HCT116 (cell line): ENCODE measurements around the gene DENND1A. TPM values are rescaled to one million over a fixed set of nuclear protein-coding genes. Genes with fewer than 3 reads are reported as not detected.

Experiments used
- ATAC-seq: fragments of 200-7000 bp; cut with Tn5 transposase; 2 replicates; pipeline ENCODE4 v1.9.1; 2020; ENCODE audit warnings: mild to moderate bottlenecking, moderate library complexity
- BruUV-seq: library from RNA; stranded (reverse); fragments of 400-500 nt; replicated peaks from 2 replicates; lab custom pipeline; 2021; lab: Mats Ljungman, UMichigan
- CTCF ChIA-PET: fragments of 300-600 bp; sonication (Branson Sonifier 250); formaldehyde crosslinking; loops from one replicate; lab custom pipeline; 2021; ENCODE audit warnings: antibody characterized with exemption; lab: Charles Lee
- POLR2A ChIA-PET: fragments of 300-600, 350-600 bp; sonication (Branson Sonifier 250); formaldehyde crosslinking; loops from one replicate; lab custom pipeline; 2021; ENCODE audit warnings: antibody characterized with exemption; lab: Charles Lee
- RAD21 ChIA-PET, 2 experiments: fragments of 300-600 bp; sonication (Branson Sonifier 250); formaldehyde crosslinking; loops; one replicate each; lab custom pipeline; 2023; ENCODE audit warnings: low total read pairs in 2 of 2; ENCODE audit not compliant: uncharacterized antibody in 2 of 2, unreplicated experiment in 2 of 2, low non-redundant PET in 1 of 2; lab: Charles Lee
- DNase-seq: peaks from one replicate; pipeline ENCODE4 v3.0.0-alpha.2; 2010; ENCODE audit warnings: low read depth, low spot score
- H2AFZ ChIP-seq: fragments of 200-600 bp; shearing (Covaris generic), sonication (generic); 2 replicates; pipeline ENCODE4 v1.6.1; 2017; ENCODE audit warnings: low read depth, mixed run types, mixed read lengths, antibody characterized with exemption, low read length; ENCODE audit not compliant: poor library complexity, severe bottlenecking
- H3K27ac ChIP-seq: 2 replicates; pipeline ENCODE4 v1.5.1; 2012; ENCODE audit warnings: low read depth, low read length
- H3K27me3 ChIP-seq: fragments of 200-600 bp; sonication (generic); 2 replicates; pipeline ENCODE4 v1.6.1; 2016; ENCODE audit warnings: mixed run types, low read length, mixed read lengths; ENCODE audit not compliant: insufficient read depth
- H3K36me3 ChIP-seq, 2 experiments: fragments of 200-500 bp in 1 of 2; fragments of 200-600 bp in 1 of 2; sonication (Bioruptor generic) in 1 of 2; sonication (generic) in 1 of 2; 2 replicates each; pipeline versions ENCODE4 v1.5.1 to v1.6.1; 2014 to 2016; ENCODE audit warnings: low read length in 2 of 2, inconsistent platforms in 1 of 2, mixed read lengths in 1 of 2, mixed run types in 1 of 2; ENCODE audit not compliant: insufficient read depth in 2 of 2, control insufficient read depth in 1 of 2
- H3K4me1 ChIP-seq, 2 experiments: fragments of 200-600 bp in 1 of 2; sonication (generic) in 1 of 2; 2 replicates each; pipeline versions ENCODE4 v1.5.1 to v1.6.1; 2012 to 2017; ENCODE audit warnings: low read length in 2 of 2, inconsistent platforms in 1 of 2, mild to moderate bottlenecking in 1 of 2, mixed read lengths in 1 of 2, mixed run types in 1 of 2, moderate library complexity in 1 of 2; ENCODE audit not compliant: insufficient read depth in 2 of 2, control insufficient read depth in 1 of 2
- H3K4me2 ChIP-seq: fragments of 200-600 bp; sonication (generic); 2 replicates; pipeline ENCODE4 v1.6.1; 2017; ENCODE audit warnings: mixed run types, low read length, mixed read lengths
- H3K4me3 ChIP-seq, 2 experiments: fragments of 200-600 bp in 1 of 2; sonication (generic) in 1 of 2; replicated peaks in 1 of 2; 2 replicates each; pipeline ENCODE4 v1.5.1; 2011 to 2016; ENCODE audit warnings: low read length in 2 of 2, control low read depth in 1 of 2, low read depth in 1 of 2, mild to moderate bottlenecking in 1 of 2, mixed read lengths in 1 of 2, mixed run types in 1 of 2
- H3K79me2 ChIP-seq: fragments of 200-600 bp; sonication (generic); 2 replicates; pipeline ENCODE4 v1.6.1; 2017; ENCODE audit warnings: mild to moderate bottlenecking, mixed run types, low read length, moderate library complexity, mixed read lengths; ENCODE audit not compliant: insufficient read depth
- H3K9ac ChIP-seq: fragments of 200-600 bp; sonication (generic); 2 replicates; pipeline ENCODE4 v1.6.1; 2016; ENCODE audit warnings: low read length, mixed read lengths
- H3K9me2 ChIP-seq: fragments of 200-600 bp; sonication (generic), shearing (Covaris generic); 2 replicates; pipeline ENCODE4 v1.6.1; 2017; ENCODE audit warnings: mixed run types, mild to moderate bottlenecking, moderate library complexity; ENCODE audit not compliant: insufficient read depth
- H3K9me3 ChIP-seq, 2 experiments: fragments of 200-500 bp in 1 of 2; fragments of 200-600 bp in 1 of 2; sonication (Bioruptor generic) in 1 of 2; sonication (generic) in 1 of 2; 2 replicates each; pipeline ENCODE4 v1.6.1; 2014 to 2017; ENCODE audit warnings: low read length in 2 of 2, mixed read lengths in 2 of 2, inconsistent platforms in 1 of 2, low read depth in 1 of 2, mild to moderate bottlenecking in 1 of 2, mixed run types in 1 of 2, moderate library complexity in 1 of 2; ENCODE audit not compliant: control insufficient read depth in 1 of 2, insufficient read depth in 1 of 2
- H4K20me1 ChIP-seq: fragments of 200-600 bp; sonication (generic), shearing (Covaris generic); 2 replicates; pipeline ENCODE4 v1.6.1; 2017; ENCODE audit warnings: mixed run types, mild to moderate bottlenecking, moderate library complexity; ENCODE audit not compliant: insufficient read depth
- CBX3 ChIP-seq: IDR thresholded peaks from 2 replicates; pipeline ENCODE4 v1.6.1; 2012; ENCODE audit warnings: low read depth
- CEBPB ChIP-seq: IDR thresholded peaks from 2 replicates; pipeline ENCODE4 v1.6.1; 2012; ENCODE audit warnings: low read depth
- EZH2phosphoT487 ChIP-seq: fragments of 200-600 bp; IDR thresholded peaks from 2 replicates; pipeline ENCODE4 v1.6.1; 2018; ENCODE audit warnings: antibody characterized with exemption, borderline replicate concordance
- JUND ChIP-seq: IDR thresholded peaks from 2 replicates; pipeline ENCODE4 v1.6.1; 2012
- RAD21 ChIP-seq: IDR thresholded peaks from 2 replicates; pipeline ENCODE4 v1.6.1; 2012; ENCODE audit warnings: low read depth, mild to moderate bottlenecking
- SIN3A ChIP-seq: IDR thresholded peaks from 2 replicates; pipeline ENCODE4 v1.6.1; 2012; ENCODE audit warnings: low read depth
- ZFX ChIP-seq: fragments of 450-650 bp; IDR thresholded peaks from 2 replicates; pipeline ENCODE4 v1.6.1; 2017
- ZNF274 ChIP-seq: fragments of 200-500 bp; sonication (Bioruptor generic); IDR thresholded peaks from 2 replicates; pipeline ENCODE4 v1.6.1; 2014; ENCODE audit warnings: mild to moderate bottlenecking, low read depth, low read length, inconsistent platforms
- intact Hi-C: fragments of 100-400 bp; cut with micrococcal nuclease; formaldehyde crosslinking; loops from 2 replicates; pipeline ENCODE4 v1.10.0; 2022
- total RNA-seq: library from RNA; stranded (reverse); gene quantifications from one replicate; pipeline ENCODE4 v1.2.1, GENCODE V29; 2021; ENCODE audit not compliant: unreplicated experiment
- TF ChIP-seq, protein P1 (sequence below): IDR thresholded peaks from 2 replicates; pipeline ENCODE4 v1.6.1; 2011; ENCODE audit warnings: mild to moderate bottlenecking, low read length, moderate library complexity; ENCODE audit not compliant: insufficient replicate concordance; ENCODE audit errors: extremely low read depth
- TF ChIP-seq, protein P2 (sequence below): IDR thresholded peaks from 2 replicates; pipeline ENCODE4 v1.6.1; 2012
- TF ChIP-seq, protein P3 (sequence below), 3 experiments: fragments of 200-600 bp in 1 of 3; sonication (generic) in 1 of 3; IDR thresholded peaks in 2 of 3; conservative IDR thresholded peaks in 1 of 3; 2 replicates each; pipeline ENCODE4 v1.5.1; 2012 to 2017; ENCODE audit warnings: low read depth in 2 of 3, low read length in 2 of 3, antibody characterized with exemption in 1 of 3, borderline replicate concordance in 1 of 3, control low read depth in 1 of 3, mild to moderate bottlenecking in 1 of 3, mixed read lengths in 1 of 3, mixed run types in 1 of 3, moderate library complexity in 1 of 3; ENCODE audit not compliant: insufficient read depth in 1 of 3

The DENND1A gene
- total RNA-seq, 1 experiment from 2014 or later = 33.0 TPM

DNA sequence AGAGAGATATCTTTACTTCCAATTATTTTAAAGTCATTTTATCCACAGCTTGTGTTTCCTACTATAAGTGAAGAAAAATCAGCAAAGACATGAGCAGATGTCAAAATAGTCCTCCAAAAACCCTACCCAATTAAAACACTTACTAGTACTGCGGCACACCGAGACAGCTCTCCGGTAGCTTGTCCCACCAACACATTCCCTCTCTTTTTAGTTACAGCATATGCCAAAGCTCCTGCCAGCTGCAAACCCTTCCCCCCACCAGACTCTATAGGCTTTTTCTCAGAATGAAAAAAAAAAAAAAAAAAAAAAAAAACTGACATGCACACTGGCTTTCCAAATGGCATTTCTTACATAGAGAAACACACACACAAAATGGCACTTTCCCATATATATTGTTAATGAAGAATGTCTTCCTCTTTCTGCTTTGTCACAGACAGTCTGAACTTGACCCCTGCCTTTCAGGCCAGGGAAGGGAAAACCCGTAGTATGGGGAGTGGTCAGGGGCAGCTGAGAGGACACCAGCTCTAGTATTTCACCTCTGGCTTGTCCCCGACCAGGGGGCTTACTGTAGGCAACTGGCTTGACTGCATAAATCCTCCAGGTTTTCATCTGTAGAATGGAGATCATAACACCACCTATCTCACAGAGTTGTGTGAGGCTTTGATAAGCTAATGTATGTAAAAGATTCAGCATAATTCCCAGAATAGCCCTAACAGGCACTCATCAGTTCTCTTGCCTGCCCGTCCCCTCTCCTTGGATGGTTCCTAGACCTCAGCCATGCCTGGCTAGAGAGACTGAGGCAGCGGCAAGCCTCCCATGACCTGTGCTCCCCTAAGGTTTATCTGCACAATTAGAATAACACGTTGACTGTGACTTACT is 340.3 kb downstream of the DENND1A start:
- intact Hi-C loops = no loop called here
- no peaks in the 10 kb centered on the region for H3K79me2 ChIP-seq
- H3K9ac ChIP-seq = no peak overlapping the region
- no peak overlapping the region for H3K27ac ChIP-seq
- no peaks in the 10 kb centered on the region for H3K36me3 ChIP-seq
- H3K4me1 ChIP-seq = no peaks in the 10 kb centered on the region
- ChIA-PET CTCF (no interaction called here), POLR2A (no interaction called here), RAD21 (no interaction called here)
- BruUV-seq = no TSS peak
- H3K9me3 ChIP-seq = no peaks in the 10 kb centered on the region
- H3K4me2 ChIP-seq = no peak overlapping the region
- H3K27me3 ChIP-seq = no peaks in the 10 kb centered on the region
- no peak overlapping the region for H3K4me3 ChIP-seq
- H4K20me1 ChIP-seq = no peaks in the 10 kb centered on the region
- H3K9me2 ChIP-seq = no peaks in the 10 kb centered on the region
- H2AFZ ChIP-seq = no peak overlapping the region
- TF ChIP-seq, protein P1, sequence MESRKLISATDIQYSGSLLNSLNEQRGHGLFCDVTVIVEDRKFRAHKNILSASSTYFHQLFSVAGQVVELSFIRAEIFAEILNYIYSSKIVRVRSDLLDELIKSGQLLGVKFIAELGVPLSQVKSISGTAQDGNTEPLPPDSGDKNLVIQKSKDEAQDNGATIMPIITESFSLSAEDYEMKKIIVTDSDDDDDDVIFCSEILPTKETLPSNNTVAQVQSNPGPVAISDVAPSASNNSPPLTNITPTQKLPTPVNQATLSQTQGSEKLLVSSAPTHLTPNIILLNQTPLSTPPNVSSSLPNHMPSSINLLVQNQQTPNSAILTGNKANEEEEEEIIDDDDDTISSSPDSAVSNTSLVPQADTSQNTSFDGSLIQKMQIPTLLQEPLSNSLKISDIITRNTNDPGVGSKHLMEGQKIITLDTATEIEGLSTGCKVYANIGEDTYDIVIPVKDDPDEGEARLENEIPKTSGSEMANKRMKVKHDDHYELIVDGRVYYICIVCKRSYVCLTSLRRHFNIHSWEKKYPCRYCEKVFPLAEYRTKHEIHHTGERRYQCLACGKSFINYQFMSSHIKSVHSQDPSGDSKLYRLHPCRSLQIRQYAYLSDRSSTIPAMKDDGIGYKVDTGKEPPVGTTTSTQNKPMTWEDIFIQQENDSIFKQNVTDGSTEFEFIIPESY = no peak
- no peak for TF ChIP-seq RAD21
- TF ChIP-seq, protein P2, sequence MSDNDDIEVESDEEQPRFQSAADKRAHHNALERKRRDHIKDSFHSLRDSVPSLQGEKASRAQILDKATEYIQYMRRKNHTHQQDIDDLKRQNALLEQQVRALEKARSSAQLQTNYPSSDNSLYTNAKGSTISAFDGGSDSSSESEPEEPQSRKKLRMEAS = no peak
- TF ChIP-seq EZH2phosphoT487 = no peak
- TF ChIP-seq, protein P3, sequence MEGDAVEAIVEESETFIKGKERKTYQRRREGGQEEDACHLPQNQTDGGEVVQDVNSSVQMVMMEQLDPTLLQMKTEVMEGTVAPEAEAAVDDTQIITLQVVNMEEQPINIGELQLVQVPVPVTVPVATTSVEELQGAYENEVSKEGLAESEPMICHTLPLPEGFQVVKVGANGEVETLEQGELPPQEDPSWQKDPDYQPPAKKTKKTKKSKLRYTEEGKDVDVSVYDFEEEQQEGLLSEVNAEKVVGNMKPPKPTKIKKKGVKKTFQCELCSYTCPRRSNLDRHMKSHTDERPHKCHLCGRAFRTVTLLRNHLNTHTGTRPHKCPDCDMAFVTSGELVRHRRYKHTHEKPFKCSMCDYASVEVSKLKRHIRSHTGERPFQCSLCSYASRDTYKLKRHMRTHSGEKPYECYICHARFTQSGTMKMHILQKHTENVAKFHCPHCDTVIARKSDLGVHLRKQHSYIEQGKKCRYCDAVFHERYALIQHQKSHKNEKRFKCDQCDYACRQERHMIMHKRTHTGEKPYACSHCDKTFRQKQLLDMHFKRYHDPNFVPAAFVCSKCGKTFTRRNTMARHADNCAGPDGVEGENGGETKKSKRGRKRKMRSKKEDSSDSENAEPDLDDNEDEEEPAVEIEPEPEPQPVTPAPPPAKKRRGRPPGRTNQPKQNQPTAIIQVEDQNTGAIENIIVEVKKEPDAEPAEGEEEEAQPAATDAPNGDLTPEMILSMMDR (IDR thresholded peaks at IDR 0.05 in 2 of 3, conservative IDR thresholded peaks at IDR 0.05 in 1 of 3; ENCODE audit: borderline replicate concordance in 1 of 3, insufficient read depth in 1 of 3, low read depth in 2 of 3, low read length in 2 of 3) = no peak
- TF ChIP-seq CEBPB = no peak
- TF ChIP-seq ZNF274 = no peak
- no peak for TF ChIP-seq JUND
- no peak for TF ChIP-seq ZFX
- no peak for TF ChIP-seq SIN3A
- no peak for TF ChIP-seq CBX3
- ATAC-seq = no peak
- DNase-seq = no peak
